Stimulated activated CD4-positive, alpha-beta T cell treated with anti-CD3 and anti-CD28 coated beads, Interleukin-4, amount 100 ng/mL, for 4 hours (primary cell): Measurements from ENCODE around the gene CRADD.
"Not testable (repeated sequence)": the region's sequence is repeated elsewhere in the genome, so short reads cannot be mapped to it uniquely, and the experiment has no call there.

ENCODE experiments used
- DNase-seq, 2 experiments: peaks; one replicate each; pipeline ENCODE4 v3.0.0-alpha.2; 2020

Gene CRADD

GRCh38 chr12:93708952-93709351, 31.8 kb downstream of the CRADD start:
- DNase-seq: no peak

- DNase-seq: no peak
Measured at GRCh38 chr12:93709386-93709785, 32.2 kb downstream of the CRADD start.

GRCh38 chr12:93710574-93710926, 33.4 kb downstream of the CRADD start:
- no peak for DNase-seq

- not testable (repeated sequence) for DNase-seq
Measured at GRCh38 chr12:93711502-93711901, 34.3 kb downstream of the CRADD start.

GRCh38 chr12:93712200-93712599, 35.0 kb downstream of the CRADD start:
- DNase-seq: no peak

GRCh38 chr12:93713060-93713459, 35.9 kb downstream of the CRADD start:
- DNase-seq: no peak

GRCh38 chr12:93713800-93714199, 36.6 kb downstream of the CRADD start:
- DNase-seq: no peak

GRCh38 chr12:93714382-93714781, 37.2 kb downstream of the CRADD start:
- DNase-seq: no peak

GRCh38 chr12:93719710-93720109, 42.5 kb downstream of the CRADD start:
- no peak for DNase-seq

GRCh38 chr12:93720559-93720958, 43.4 kb downstream of the CRADD start:
- no peak for DNase-seq

GRCh38 chr12:93722179-93722578, 45.0 kb downstream of the CRADD start:
- DNase-seq: no peak

- DNase-seq: no peak
Measured at GRCh38 chr12:93722835-93723567, 45.8 kb downstream of the CRADD start.

GRCh38 chr12:93723568-93723930, 46.4 kb downstream of the CRADD start:
- DNase-seq: no peak

- DNase-seq: no peak
Measured at GRCh38 chr12:93725531-93725930, 48.4 kb downstream of the CRADD start.

- no peak for DNase-seq
Measured at GRCh38 chr12:93727195-93727811, 50.1 kb downstream of the CRADD start.

GRCh38 chr12:93727911-93728310, 50.7 kb downstream of the CRADD start:
- no peak for DNase-seq

- no peak for DNase-seq
Measured at GRCh38 chr12:93729934-93730333, 52.8 kb downstream of the CRADD start.

GRCh38 chr12:93733358-93733757, 56.2 kb downstream of the CRADD start:
- DNase-seq: no peak

GRCh38 chr12:93733928-93734327, 56.8 kb downstream of the CRADD start:
- no peak for DNase-seq

GRCh38 chr12:93734784-93735183, 57.6 kb downstream of the CRADD start:
- DNase-seq: no peak

GRCh38 chr12:93736640-93737178, 59.5 kb downstream of the CRADD start:
- no peak for DNase-seq

- no peak for DNase-seq
Measured at GRCh38 chr12:93737457-93738198, 60.5 kb downstream of the CRADD start.

GRCh38 chr12:93738199-93739058, 61.3 kb downstream of the CRADD start:
- no peak for DNase-seq
